CD4-positive, alpha-beta T cell (primary cell): Measurements from ENCODE around the gene ABHD4. TPM values are rescaled to one million over a fixed set of nuclear protein-coding genes. Genes with fewer than 3 reads are reported as not detected.
"Not testable (repeated sequence)": the region's sequence is repeated elsewhere in the genome, so short reads cannot be mapped to it uniquely, and the experiment has no call there.

Experiments
- ATAC-seq: fragments of 200-7000 bp; cut with Tn5 transposase; one replicate; pipeline ENCODE4 v1.10.0; 2022; ENCODE audit warnings: mild to moderate bottlenecking; ENCODE audit not compliant: poor library complexity
- CTCF ChIA-PET: fragments of 350-600 bp; sonication (Branson Sonifier 250); formaldehyde crosslinking; loops from one replicate; lab custom pipeline; 2021; ENCODE audit warnings: antibody characterized with exemption, inconsistent platforms; lab: Charles Lee
- POLR2A ChIA-PET: fragments of 350-600 bp; sonication (Branson Sonifier 250); formaldehyde crosslinking; loops from one replicate; lab custom pipeline; 2021; ENCODE audit warnings: antibody characterized with exemption, inconsistent platforms; lab: Charles Lee
- DNase-seq, 14 experiments: peaks; one replicate each; pipeline ENCODE4 v3.0.0-alpha.2; 2013 to 2020; ENCODE audit warnings: mixed read lengths in 2 of 14
- H3K27ac ChIP-seq, 2 donors: one replicate each; pipeline versions ENCODE4 v1.5.1 to v1.7.0; 2013; ENCODE audit warnings: low read length in 2 of 2, low read depth in 1 of 2, mild to moderate bottlenecking in 1 of 2
- H3K27me3 ChIP-seq, 2 experiments: 1 replicate in 1 of 2; 2 replicates in 1 of 2; pipeline versions ENCODE4 v1.6.1 to v1.7.0; 2013; ENCODE audit warnings: low read length in 2 of 2, control low read depth in 1 of 2, mild to moderate bottlenecking in 1 of 2, moderate library complexity in 1 of 2; ENCODE audit not compliant: insufficient read depth in 2 of 2, control insufficient read depth in 1 of 2
- H3K36me3 ChIP-seq: one replicate; pipeline ENCODE4 v1.6.1; 2013; ENCODE audit warnings: low read length, control low read depth; ENCODE audit not compliant: insufficient read depth
- H3K4me1 ChIP-seq: one replicate; pipeline ENCODE4 v1.6.1; 2013; ENCODE audit warnings: low read length, control low read depth; ENCODE audit not compliant: insufficient read depth
- H3K4me3 ChIP-seq: one replicate; pipeline ENCODE4 v1.5.1; 2013; ENCODE audit warnings: mild to moderate bottlenecking, low read length, moderate library complexity
- H3K9me3 ChIP-seq, 2 experiments: 1 replicate in 1 of 2; 2 replicates in 1 of 2; pipeline versions ENCODE4 v1.6.1 to v1.7.0; 2013; ENCODE audit warnings: low read length in 2 of 2, mild to moderate bottlenecking in 2 of 2, control low read depth in 1 of 2, moderate library complexity in 1 of 2; ENCODE audit not compliant: control insufficient read depth in 1 of 2, insufficient read depth in 1 of 2
- H3K27ac Mint-ChIP-seq: one replicate; pipeline ENCODE4 v1.8.0; 2020; ENCODE audit warnings: mixed read lengths
- H3K27me3 Mint-ChIP-seq: one replicate; pipeline ENCODE4 v1.8.0; 2021; ENCODE audit warnings: mixed read lengths
- H3K36me3 Mint-ChIP-seq: one replicate; pipeline ENCODE4 v1.8.0; 2021; ENCODE audit warnings: low read depth, mixed read lengths
- H3K4me1 Mint-ChIP-seq: one replicate; pipeline ENCODE4 v1.8.0; 2021; ENCODE audit warnings: low read depth, mixed read lengths
- H3K4me3 Mint-ChIP-seq: one replicate; pipeline ENCODE4 v1.8.0; 2020; ENCODE audit warnings: mild to moderate bottlenecking, mixed read lengths
- H3K9me3 Mint-ChIP-seq: one replicate; pipeline ENCODE4 v1.8.0; 2020; ENCODE audit warnings: mixed read lengths
- intact Hi-C, 2 experiments: fragments of 100-400 bp; cut with DNase I in 1 of 2; cut with micrococcal nuclease in 1 of 2; formaldehyde crosslinking; loops; one replicate each; pipeline versions ENCODE4 v1.15.1 to v1.9.0; 2023 to 2025; cut with DNase I, micrococcal nuclease
- total RNA-seq, 174 experiments: library from RNA in 2 of 174; stranded (reverse) in 2 of 174; gene quantifications; one replicate each; pipeline ENCODE4 v1.2.3 and lab custom pipeline; 2021 to 2026
- TF ChIP-seq, protein P1 (sequence below): fragments of 200-600 bp; IDR thresholded peaks from one replicate; pipeline ENCODE4 v1.8.0; 2022; ENCODE audit warnings: antibody characterized with exemption, mild to moderate bottlenecking

The ABHD4 gene
- total RNA-seq, 2 experiments from 2014 or later, result 7.1 to 8.9 TPM

DNA sequence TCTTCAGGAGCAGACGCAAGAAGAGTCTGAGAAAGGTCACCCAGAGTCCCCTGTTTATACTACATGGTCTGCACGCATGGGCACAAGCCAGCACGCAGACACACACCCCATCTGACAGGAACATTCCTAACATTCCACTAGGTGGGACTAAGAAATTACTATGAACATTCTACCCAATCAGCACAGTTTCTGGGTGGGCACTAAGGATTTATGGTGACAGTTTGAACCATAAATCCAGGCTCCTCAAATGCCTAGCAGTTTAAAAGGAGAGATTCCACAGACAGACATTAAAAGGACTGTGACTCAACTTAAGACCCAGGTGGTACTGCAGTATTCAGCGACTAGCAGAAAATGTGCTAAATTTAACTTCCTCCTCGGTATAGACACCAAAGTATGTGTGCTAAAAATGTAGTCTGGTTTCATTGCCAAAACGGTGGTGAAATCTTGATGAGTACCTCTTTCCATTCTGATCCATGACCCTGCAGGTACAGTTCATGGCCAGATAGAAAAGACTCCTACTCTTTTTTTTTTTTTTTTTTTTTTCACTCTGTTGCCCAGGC lies 16.2 kb downstream of the ABHD4 start:
- no peak for ATAC-seq
- ChIA-PET CTCF (interaction anchor here (0.5 kb wide), 1 partner anchor 117 kb away, joined by 3 read pairs; no protein-coding TSS in a partner anchor), POLR2A (no interaction called here)
- peaks cover 28% of the 10 kb centered on the region for H3K36me3 Mint-ChIP-seq
- no peak overlapping the region for H3K27ac Mint-ChIP-seq
- no peaks in the 10 kb centered on the region for H3K4me1 Mint-ChIP-seq
- no peaks in the 10 kb centered on the region for H3K9me3 ChIP-seq
- no peak overlapping the region for H3K4me3 ChIP-seq
- no peak overlapping the region for H3K4me3 Mint-ChIP-seq
- H3K9me3 Mint-ChIP-seq, result no peaks in the 10 kb centered on the region
- intact Hi-C loops, result loop anchor here in 1 of 2 experiments (10.0 kb wide), 1 partner anchor 190 kb away; no protein-coding TSS in a partner anchor
- no peaks in the 10 kb centered on the region for H3K4me1 ChIP-seq
- TF ChIP-seq, protein P1, sequence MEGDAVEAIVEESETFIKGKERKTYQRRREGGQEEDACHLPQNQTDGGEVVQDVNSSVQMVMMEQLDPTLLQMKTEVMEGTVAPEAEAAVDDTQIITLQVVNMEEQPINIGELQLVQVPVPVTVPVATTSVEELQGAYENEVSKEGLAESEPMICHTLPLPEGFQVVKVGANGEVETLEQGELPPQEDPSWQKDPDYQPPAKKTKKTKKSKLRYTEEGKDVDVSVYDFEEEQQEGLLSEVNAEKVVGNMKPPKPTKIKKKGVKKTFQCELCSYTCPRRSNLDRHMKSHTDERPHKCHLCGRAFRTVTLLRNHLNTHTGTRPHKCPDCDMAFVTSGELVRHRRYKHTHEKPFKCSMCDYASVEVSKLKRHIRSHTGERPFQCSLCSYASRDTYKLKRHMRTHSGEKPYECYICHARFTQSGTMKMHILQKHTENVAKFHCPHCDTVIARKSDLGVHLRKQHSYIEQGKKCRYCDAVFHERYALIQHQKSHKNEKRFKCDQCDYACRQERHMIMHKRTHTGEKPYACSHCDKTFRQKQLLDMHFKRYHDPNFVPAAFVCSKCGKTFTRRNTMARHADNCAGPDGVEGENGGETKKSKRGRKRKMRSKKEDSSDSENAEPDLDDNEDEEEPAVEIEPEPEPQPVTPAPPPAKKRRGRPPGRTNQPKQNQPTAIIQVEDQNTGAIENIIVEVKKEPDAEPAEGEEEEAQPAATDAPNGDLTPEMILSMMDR, result no peak
- peaks cover 23% of the 10 kb centered on the region for H3K36me3 ChIP-seq
- no peak overlapping the region for H3K27ac ChIP-seq
- no peaks in the 10 kb centered on the region for H3K27me3 ChIP-seq
- DNase-seq, result no peak
- no peaks in the 10 kb centered on the region for H3K27me3 Mint-ChIP-seq

DNA sequence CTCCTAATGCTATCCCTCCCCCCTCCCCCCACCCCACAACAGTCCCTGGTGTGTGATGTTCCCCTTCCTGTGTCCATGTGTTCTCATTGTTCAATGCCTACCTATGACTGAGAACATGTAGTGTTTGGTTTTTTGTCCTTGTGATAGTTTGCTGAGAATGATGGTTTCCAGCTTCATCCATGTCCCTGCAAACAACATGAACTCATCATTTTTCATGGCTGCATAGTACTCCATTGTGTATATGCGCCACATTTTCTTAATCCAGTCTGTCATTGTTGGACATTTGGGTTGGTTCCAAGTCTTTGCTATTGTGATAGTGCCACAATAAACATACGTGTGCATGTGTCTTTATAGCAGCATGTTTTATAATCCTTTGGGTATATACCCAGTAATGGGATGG lies 17.7 kb downstream of the ABHD4 start:
- intact Hi-C loops, result loop anchor here in 1 of 2 experiments (10.0 kb wide), 1 partner anchor 189 kb away; no protein-coding TSS in a partner anchor
- H3K36me3 Mint-ChIP-seq, result peaks cover 15% of the 10 kb centered on the region

DNA sequence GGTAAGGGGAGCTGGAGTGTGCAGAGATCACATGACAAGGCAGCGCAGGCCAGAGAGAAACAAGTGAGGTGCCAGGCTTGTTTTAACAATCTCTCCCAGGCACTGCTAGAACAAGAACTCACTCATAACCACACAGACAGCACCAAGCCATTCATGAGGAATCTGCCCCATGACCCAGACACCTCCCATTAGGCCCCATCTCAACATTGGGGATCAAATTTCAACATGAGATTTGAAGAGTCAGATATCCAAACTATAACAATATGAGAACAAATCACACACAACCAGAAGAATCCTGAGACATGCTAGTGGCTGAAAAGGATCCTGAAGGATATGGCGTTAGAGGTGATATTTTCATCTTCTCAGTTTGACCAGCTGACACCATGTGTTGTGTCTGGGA lies 24.2 kb downstream of the ABHD4 start:
- Mint-ChIP-seq H3K27ac (no peak overlapping the region), H3K4me1 (no peaks in the 10 kb centered on the region), H3K4me3 (no peak overlapping the region), H3K27me3 (peaks cover 5% of the 10 kb centered on the region), H3K9me3 (no peaks in the 10 kb centered on the region), H3K36me3 (no peaks in the 10 kb centered on the region)
- Histone ChIP-seq H3K4me3 (no peak overlapping the region), H3K27me3 (no peaks in the 10 kb centered on the region), H3K4me1 (no peaks in the 10 kb centered on the region), H3K36me3 (no peaks in the 10 kb centered on the region), H3K27ac (no peak overlapping the region), H3K9me3 (no peaks in the 10 kb centered on the region)
- TF ChIP-seq, protein P1, result no peak
- POLR2A ChIA-PET, result no interaction called here
- intact Hi-C loops, result no loop called here
- ATAC-seq, result no peak
- CTCF ChIA-PET, result no interaction called here
- DNase-seq, result no peak

More for the DNA sequence above, 17.7 kb downstream of the ABHD4 start:
- H3K4me1 Mint-ChIP-seq, H3K4me3 ChIP-seq, H3K9me3 Mint-ChIP-seq, H3K4me1 ChIP-seq, H3K27ac Mint-ChIP-seq, H3K27me3 ChIP-seq, H3K9me3 ChIP-seq, CTCF ChIA-PET, H3K27ac ChIP-seq, ATAC-seq, DNase-seq, H3K27me3 Mint-ChIP-seq, H3K4me3 Mint-ChIP-seq, POLR2A ChIA-PET: not testable (repeated sequence)
- peaks cover 10% of the 10 kb centered on the region for H3K36me3 ChIP-seq

DNA sequence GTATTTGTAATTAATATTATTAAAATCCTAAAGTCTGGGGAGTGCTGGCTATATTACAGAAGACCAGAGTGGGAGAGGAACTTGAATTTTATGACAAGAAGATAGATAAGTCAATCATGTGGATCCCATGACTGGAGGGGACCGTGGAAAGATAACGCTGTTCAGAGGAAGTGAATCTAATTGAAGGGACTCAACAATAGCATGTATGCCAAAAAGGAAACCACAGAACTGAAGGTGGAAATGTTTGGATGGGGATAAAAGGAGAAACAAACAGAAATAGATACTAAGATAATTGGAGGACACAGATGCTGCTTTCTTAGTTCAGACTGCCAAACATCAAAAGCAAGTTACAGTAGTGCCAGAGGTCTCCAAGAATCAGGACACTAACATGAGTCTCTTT lies 24.9 kb downstream of the ABHD4 start:
- peaks cover 5% of the 10 kb centered on the region for H3K27me3 Mint-ChIP-seq
- no peak overlapping the region for H3K4me3 Mint-ChIP-seq
- H3K4me1 Mint-ChIP-seq, result no peaks in the 10 kb centered on the region
- no peak overlapping the region for H3K27ac Mint-ChIP-seq
- no peaks in the 10 kb centered on the region for H3K36me3 Mint-ChIP-seq
- intact Hi-C loops, result no loop called here
- no peak for DNase-seq
- Histone ChIP-seq H3K9me3 (no peaks in the 10 kb centered on the region), H3K36me3 (no peaks in the 10 kb centered on the region), H3K4me1 (no peaks in the 10 kb centered on the region), H3K27me3 (no peaks in the 10 kb centered on the region), H3K4me3 (no peak overlapping the region), H3K27ac (no peak overlapping the region)
- H3K9me3 Mint-ChIP-seq, result no peaks in the 10 kb centered on the region
- POLR2A ChIA-PET, result no interaction called here
- CTCF ChIA-PET, result no interaction called here
- ATAC-seq, result no peak
- TF ChIP-seq, protein P1, result no peak
